ENCODE measurements around the gene CLCN2. TPM values are rescaled to one million over a fixed set of nuclear protein-coding genes. Genes with fewer than 3 reads are reported as not detected.

Gene CLCN2
- total and polyA plus RNA-seq, 2 donors (not counting 1 experiment from before 2014, with no cell fraction given): 0.93 to 3.1 TPM

GRCh38 chr3:184375747-184376461 lies 14.5 kb upstream of the CLCN2 start:
- Histone ChIP-seq H4K20me1 (ENCODE audit: control insufficient read depth, extremely low read depth, insufficient read depth, low read length) (no peaks in the 10 kb centered on the region), H3K9me3 (ENCODE audit: control insufficient read depth, insufficient read depth, low read depth, low read length) (no peaks in the 10 kb centered on the region), H3K4me1 (ENCODE audit: control insufficient read depth, extremely low read depth, insufficient read depth, low read length) (no peaks in the 10 kb centered on the region), H2AFZ (ENCODE audit: low read length) (no peak overlapping the region), H3K4me2 (ENCODE audit: extremely low read depth, insufficient read depth, low read length) (no peak overlapping the region), H3K9ac (ENCODE audit: insufficient read depth, low read length) (no peak overlapping the region), H3K27me3 (ENCODE audit: control insufficient read depth, insufficient read depth, low read length) (peaks cover 26% of the 10 kb centered on the region), H3K27ac (ENCODE audit: insufficient read depth, low read length) (no peak overlapping the region), H3K36me3 (ENCODE audit: control insufficient read depth, insufficient read depth, low read length) (no peaks in the 10 kb centered on the region), H3K4me3 (replicated peaks in 1 of 4; ENCODE audit: control extremely low read depth in 1 of 4, insufficient read depth in 1 of 4, low read depth in 3 of 4, low read length in 4 of 4) (no peak overlapping the region), H3K79me2 (ENCODE audit: control insufficient read depth, insufficient read depth, low read length) (no peaks in the 10 kb centered on the region)
- no peak for TF ChIP-seq CTCF (conservative IDR thresholded peaks at IDR 0.05 in 1 of 2, IDR thresholded peaks at IDR 0.05 in 1 of 2; ENCODE audit: low read depth in 1 of 2, low read length in 2 of 2)
- no peak for TF ChIP-seq EZH2 (IDR thresholded peaks at IDR 0.05; ENCODE audit: low read length, missing control alignments)
- DNase-seq (ENCODE audit: low read depth in 2 of 2): no peak

DNA sequence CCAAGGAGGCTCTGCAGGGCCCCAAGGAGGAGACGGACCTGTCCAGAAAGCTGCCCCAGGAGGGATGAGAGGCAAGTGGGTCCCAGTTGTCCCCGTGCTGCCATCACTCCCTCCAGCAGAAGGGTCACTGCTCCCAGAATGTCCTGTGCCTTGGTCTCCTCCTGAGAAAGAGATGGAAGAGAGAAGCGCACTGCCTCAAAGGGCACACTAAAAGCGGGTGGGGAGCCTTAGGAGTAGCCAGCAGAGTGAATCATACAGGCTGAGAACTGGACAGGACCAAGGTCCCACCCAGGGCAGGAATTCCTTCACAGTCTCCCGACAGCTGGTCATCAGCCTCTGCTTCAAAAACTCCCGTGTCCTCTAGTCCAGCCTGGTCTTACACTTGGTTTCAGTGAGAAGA lies 12.0 kb upstream of the CLCN2 start:
- H3K79me2 ChIP-seq (ENCODE audit: control insufficient read depth, insufficient read depth, low read length): no peaks in the 10 kb centered on the region
- no peaks in the 10 kb centered on the region for H3K36me3 ChIP-seq (ENCODE audit: control insufficient read depth, insufficient read depth, low read length)
- H3K9me3 ChIP-seq (ENCODE audit: control insufficient read depth, insufficient read depth, low read depth, low read length): no peaks in the 10 kb centered on the region
- peak; percentile 46 to 47 for DNase-seq (ENCODE audit: low read depth in 2 of 2)
- H2AFZ ChIP-seq (ENCODE audit: low read length): no peak overlapping the region
- H3K4me2 ChIP-seq (ENCODE audit: extremely low read depth, insufficient read depth, low read length): no peak overlapping the region
- H4K20me1 ChIP-seq (ENCODE audit: control insufficient read depth, extremely low read depth, insufficient read depth, low read length): no peaks in the 10 kb centered on the region
- H3K27ac ChIP-seq (ENCODE audit: insufficient read depth, low read length): no peak overlapping the region
- H3K9ac ChIP-seq (ENCODE audit: insufficient read depth, low read length): no peak overlapping the region
- H3K27me3 ChIP-seq (ENCODE audit: control insufficient read depth, insufficient read depth, low read length): peaks cover 12% of the 10 kb centered on the region
- no peak for TF ChIP-seq EZH2 (IDR thresholded peaks at IDR 0.05; ENCODE audit: low read length, missing control alignments)
- no peak for TF ChIP-seq CTCF (conservative IDR thresholded peaks at IDR 0.05 in 1 of 2, IDR thresholded peaks at IDR 0.05 in 1 of 2; ENCODE audit: low read depth in 1 of 2, low read length in 2 of 2)
- H3K4me1 ChIP-seq (ENCODE audit: control insufficient read depth, extremely low read depth, insufficient read depth, low read length): peaks cover 3% of the 10 kb centered on the region
- H3K4me3 ChIP-seq (replicated peaks in 1 of 4; ENCODE audit: control extremely low read depth in 1 of 4, insufficient read depth in 1 of 4, low read depth in 3 of 4, low read length in 4 of 4): no peak overlapping the region

DNA sequence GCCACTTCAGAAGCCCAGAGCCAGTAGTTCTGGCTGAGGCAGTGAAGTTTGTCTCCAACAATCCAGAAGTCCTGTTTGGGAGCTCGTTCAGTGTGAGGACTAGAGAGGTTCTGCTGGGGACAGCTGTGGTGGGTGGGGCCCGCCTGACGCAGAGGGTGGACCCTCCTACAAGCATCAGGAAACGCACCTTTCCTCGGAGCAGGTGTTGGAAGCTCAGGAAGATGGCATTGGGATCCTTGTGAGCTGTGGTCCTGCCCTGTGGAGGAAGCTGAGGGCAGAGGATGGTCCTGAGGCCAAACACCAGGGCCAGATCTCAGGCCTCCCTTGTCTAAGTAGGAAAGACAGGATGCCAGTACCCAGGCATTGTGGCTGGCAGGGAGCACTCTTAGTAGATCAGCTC lies 11.5 kb upstream of the CLCN2 start:
- DNase-seq (ENCODE audit: low read depth in 2 of 2): no peak
- Histone ChIP-seq H3K79me2 (ENCODE audit: control insufficient read depth, insufficient read depth, low read length) (no peaks in the 10 kb centered on the region), H3K27me3 (ENCODE audit: control insufficient read depth, insufficient read depth, low read length) (peaks cover 7% of the 10 kb centered on the region), H3K4me1 (ENCODE audit: control insufficient read depth, extremely low read depth, insufficient read depth, low read length) (peaks cover 4% of the 10 kb centered on the region), H3K4me3 (replicated peaks in 1 of 4; ENCODE audit: control extremely low read depth in 1 of 4, insufficient read depth in 1 of 4, low read depth in 3 of 4, low read length in 4 of 4) (no peak overlapping the region), H3K27ac (ENCODE audit: insufficient read depth, low read length) (no peak overlapping the region), H4K20me1 (ENCODE audit: control insufficient read depth, extremely low read depth, insufficient read depth, low read length) (no peaks in the 10 kb centered on the region), H3K9ac (ENCODE audit: insufficient read depth, low read length) (no peak overlapping the region), H3K9me3 (ENCODE audit: control insufficient read depth, insufficient read depth, low read depth, low read length) (no peaks in the 10 kb centered on the region), H2AFZ (ENCODE audit: low read length) (no peak overlapping the region), H3K4me2 (ENCODE audit: extremely low read depth, insufficient read depth, low read length) (no peak overlapping the region), H3K36me3 (ENCODE audit: control insufficient read depth, insufficient read depth, low read length) (peaks cover 3% of the 10 kb centered on the region)
- no peak for TF ChIP-seq EZH2 (IDR thresholded peaks at IDR 0.05; ENCODE audit: low read length, missing control alignments)
- TF ChIP-seq CTCF (conservative IDR thresholded peaks at IDR 0.05 in 1 of 2, IDR thresholded peaks at IDR 0.05 in 1 of 2; ENCODE audit: low read depth in 1 of 2, low read length in 2 of 2): no peak

Data from fibroblast of lung (primary cell).